Measurements from ENCODE around the gene HS6ST3. TPM values are rescaled to one million over a fixed set of nuclear protein-coding genes. Genes with fewer than 3 reads are reported as not detected.

The HS6ST3 gene
- total and polyA plus RNA-seq, 2 of the 13 experiments (the other 11 are each of a cell fraction or from before 2014, with no cell fraction given): not detected

GRCh38 chr13:96216543-96216942, 126.6 kb downstream of the HS6ST3 start:
- no peak for TF ChIP-seq TP53 (CRISPR knock-in tag; conservative IDR thresholded peaks at IDR 0.05)
- no peak for TF ChIP-seq KMT2B (CRISPR knock-in tag; IDR thresholded peaks at IDR 0.05)
- TF ChIP-seq, protein P1, sequence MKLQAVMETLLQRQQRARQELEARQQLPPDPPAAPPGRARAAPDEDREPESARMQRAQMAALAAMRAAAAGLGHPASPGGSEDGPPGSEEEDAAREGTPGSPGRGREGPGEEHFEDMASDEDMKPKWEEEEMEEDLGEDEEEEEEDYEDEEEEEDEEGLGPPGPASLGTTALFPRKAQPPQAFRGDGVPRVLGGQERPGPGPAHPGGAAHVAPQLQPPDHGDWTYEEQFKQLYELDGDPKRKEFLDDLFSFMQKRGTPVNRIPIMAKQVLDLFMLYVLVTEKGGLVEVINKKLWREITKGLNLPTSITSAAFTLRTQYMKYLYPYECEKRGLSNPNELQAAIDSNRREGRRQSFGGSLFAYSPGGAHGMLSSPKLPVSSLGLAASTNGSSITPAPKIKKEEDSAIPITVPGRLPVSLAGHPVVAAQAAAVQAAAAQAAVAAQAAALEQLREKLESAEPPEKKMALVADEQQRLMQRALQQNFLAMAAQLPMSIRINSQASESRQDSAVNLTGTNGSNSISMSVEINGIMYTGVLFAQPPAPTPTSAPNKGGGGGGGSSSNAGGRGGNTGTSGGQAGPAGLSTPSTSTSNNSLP (IDR thresholded peaks at IDR 0.05; ENCODE audit: low read depth, low read length): no peak
- TF ChIP-seq, protein P2, sequence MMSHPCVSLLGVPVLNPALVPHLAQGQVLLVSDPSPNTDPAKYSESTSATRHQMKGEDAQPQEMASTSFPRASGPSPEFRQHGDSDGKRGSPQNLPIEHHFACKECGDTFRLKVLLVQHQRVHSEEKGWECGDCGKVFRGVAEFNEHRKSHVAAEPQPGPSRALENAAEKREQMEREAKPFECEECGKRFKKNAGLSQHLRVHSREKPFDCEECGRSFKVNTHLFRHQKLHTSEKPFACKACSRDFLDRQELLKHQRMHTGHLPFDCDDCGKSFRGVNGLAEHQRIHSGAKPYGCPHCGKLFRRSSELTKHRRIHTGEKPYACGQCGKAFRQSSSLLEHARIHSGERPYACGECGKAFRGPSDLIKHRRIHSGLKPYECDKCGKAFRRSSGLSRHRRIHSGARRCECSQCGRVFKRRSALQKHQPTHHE (CRISPR knock-in tag; IDR thresholded peaks at IDR 0.05; ENCODE audit: borderline replicate concordance): no peak
- TF ChIP-seq SOX5 (CRISPR knock-in tag; IDR thresholded peaks at IDR 0.05; ENCODE audit: borderline replicate concordance): no peak
- TF ChIP-seq ZNF101 (CRISPR knock-in tag; IDR thresholded peaks at IDR 0.05; ENCODE audit: borderline replicate concordance, low read depth): no peak
- TF ChIP-seq FLYWCH1 (CRISPR knock-in tag; IDR thresholded peaks at IDR 0.05): no peak
- TF ChIP-seq SMC3 (IDR thresholded peaks at IDR 0.05; ENCODE audit: low read length): no peak
- no peak for TF ChIP-seq ZNF17 (CRISPR knock-in tag; IDR thresholded peaks at IDR 0.05)
- no peak for TF ChIP-seq GMEB1 (CRISPR knock-in tag; IDR thresholded peaks at IDR 0.05; ENCODE audit: borderline replicate concordance)
- no peak for TF ChIP-seq CAMTA2 (CRISPR knock-in tag; IDR thresholded peaks at IDR 0.05; ENCODE audit: borderline replicate concordance)
- no peak for TF ChIP-seq ZNF432 (CRISPR knock-in tag; IDR thresholded peaks at IDR 0.05; ENCODE audit: borderline replicate concordance)
- no peak for TF ChIP-seq POGZ (CRISPR knock-in tag; IDR thresholded peaks at IDR 0.05)
- TF ChIP-seq RCOR2 (CRISPR knock-in tag; IDR thresholded peaks at IDR 0.05): no peak
- TF ChIP-seq ELF4 (CRISPR knock-in tag; IDR thresholded peaks at IDR 0.05; ENCODE audit: borderline replicate concordance): no peak
- FAIRE-seq: no peak
- Histone ChIP-seq H3K27ac (ENCODE audit: extremely low read length, insufficient read depth, low read length) (no peak overlapping the region), H3K4me3 (replicated peaks in 1 of 3; ENCODE audit: insufficient read depth in 1 of 3, low read depth in 2 of 3, low read length in 3 of 3) (no peak overlapping the region), H3K9ac (ENCODE audit: insufficient read depth, low read depth, low read length) (no peak overlapping the region), H4K20me1 (ENCODE audit: insufficient read depth, low read length) (no peaks in the 10 kb centered on the region), H3K36me3 (replicated peaks in 1 of 2; ENCODE audit: control insufficient read depth in 1 of 2, insufficient read depth in 2 of 2, low read length in 2 of 2) (no peaks in the 10 kb centered on the region), H3K27me3 (ENCODE audit: control insufficient read depth in 1 of 2, insufficient read depth in 2 of 2, low read length in 2 of 2) (no peaks in the 10 kb centered on the region), H3K4me2 (ENCODE audit: low read depth, low read length) (no peak overlapping the region), H3K9me3 (ENCODE audit: low read length) (no peaks in the 10 kb centered on the region), H2AFZ (ENCODE audit: low read length) (no peak overlapping the region), H3K4me1 (ENCODE audit: insufficient read depth, low read length) (no peaks in the 10 kb centered on the region), H3K79me2 (ENCODE audit: insufficient read depth, low read length) (no peaks in the 10 kb centered on the region)
- DNase-seq (ENCODE audit: low spot score): no peak
- ChIA-PET CTCF (ENCODE audit: low intra/inter-chr PET ratio, low total read pairs) (no interaction called here), POLR2A (no interaction called here)
- intact Hi-C loops (cut with micrococcal nuclease; ENCODE audit: unreplicated experiment): no loop called here
- in situ Hi-C loops (cut with HindIII; ENCODE audit: extremely low pct_ligation_motif_present, low pct_unique_long_range_greater_than_20kb): no loop called here
- WGBS (ENCODE audit: low lambda C conversion rate): 4% methylated on average over 4 of the region's 6 CpGs
- ATAC-seq: peak; percentile 47; the same call in 1 of the 3 replicates
- BruUV-seq (replicated peaks): no TSS peak
